Neural cell (in vitro differentiated cells): Measurements from ENCODE around the gene UBE3B. TPM values are rescaled to one million over a fixed set of nuclear protein-coding genes. Genes with fewer than 3 reads are reported as not detected.

Experiments
- H2AFZ ChIP-seq: fragments of 200-600, 300-800 bp; sonication (generic), shearing (Covaris generic); 2 replicates; pipeline ENCODE4 v1.6.0; 2014; ENCODE audit warnings: low read depth, mild to moderate bottlenecking, antibody characterized with exemption, low read length, moderate library complexity
- H3F3A ChIP-seq: fragments of 200-600 bp; shearing (Covaris generic); 2 replicates; pipeline ENCODE4 v1.6.1; 2016; ENCODE audit warnings: mild to moderate bottlenecking, moderate library complexity, mixed read lengths, antibody characterized with exemption, low read length; ENCODE audit not compliant: insufficient read depth, poor library complexity, severe bottlenecking
- H3K27ac ChIP-seq: fragments of 200-600, 300-800 bp; sonication (generic), shearing (Covaris generic); 2 replicates; pipeline ENCODE4 v1.5.1; 2014; ENCODE audit warnings: mild to moderate bottlenecking, low read length, moderate library complexity
- H3K27me3 ChIP-seq: fragments of 300-800, 200-600 bp; sonication (generic), shearing (Covaris generic); 2 replicates; pipeline ENCODE4 v1.6.0; 2014; ENCODE audit warnings: mild to moderate bottlenecking, low read depth, low read length, moderate library complexity; ENCODE audit not compliant: insufficient read depth
- H3K36me3 ChIP-seq: fragments of 300-800, 200-600 bp; sonication (generic), shearing (Covaris generic); 2 replicates; pipeline ENCODE4 v1.5.1; 2014; ENCODE audit warnings: mild to moderate bottlenecking, antibody characterized with exemption, low read length, moderate library complexity; ENCODE audit not compliant: insufficient read depth
- H3K4me2 ChIP-seq: fragments of 300-800, 200-600 bp; sonication (generic), shearing (Covaris generic); 2 replicates; pipeline ENCODE4 v1.6.0; 2014; ENCODE audit warnings: mild to moderate bottlenecking, low read length
- H3K4me3 ChIP-seq: fragments of 300-800, 200-600 bp; sonication (generic), shearing (Covaris generic); 2 replicates; pipeline ENCODE4 v1.5.1; 2014; ENCODE audit warnings: mild to moderate bottlenecking, low read length, moderate library complexity
- H3K79me2 ChIP-seq: fragments of 200-600 bp; shearing (Covaris generic); replicated peaks from 2 replicates; pipeline ENCODE4 v1.6.0; 2014; ENCODE audit warnings: mild to moderate bottlenecking, low read length, moderate library complexity; ENCODE audit not compliant: insufficient read depth
- H3K9ac ChIP-seq: fragments of 300-800, 200-600 bp; sonication (generic), shearing (Covaris generic); 2 replicates; pipeline ENCODE4 v1.6.1; 2016; ENCODE audit warnings: mild to moderate bottlenecking, low read length, mixed read lengths
- H3K9me2 ChIP-seq: fragments of 200-600 bp; shearing (Covaris generic); 2 replicates; pipeline ENCODE4 v1.6.1; 2016; ENCODE audit warnings: mild to moderate bottlenecking, low read length, mixed read lengths; ENCODE audit not compliant: insufficient read depth
- H3K9me3 ChIP-seq: fragments of 200-600, 300-800 bp; sonication (generic), shearing (Covaris generic); 2 replicates; pipeline ENCODE4 v1.6.1; 2016; ENCODE audit warnings: mild to moderate bottlenecking, mixed run types, low read length, moderate library complexity, mixed read lengths
- H4K20me1 ChIP-seq: fragments of 200-600 bp; shearing (Covaris generic); 2 replicates; pipeline ENCODE4 v1.6.1; 2016; ENCODE audit warnings: mild to moderate bottlenecking, mixed run types; ENCODE audit not compliant: insufficient read depth
- CTCF ChIP-seq: fragments of 450-650 bp; IDR thresholded peaks from 2 replicates; pipeline ENCODE4 v1.5.1; 2014; ENCODE audit warnings: antibody characterized with exemption, mild to moderate bottlenecking, moderate library complexity; ENCODE audit not compliant: poor library complexity, severe bottlenecking
- EP300 ChIP-seq: fragments of 450-650 bp; conservative IDR thresholded peaks from 2 replicates; pipeline ENCODE4 v1.6.1; 2014; ENCODE audit warnings: antibody characterized with exemption, mild to moderate bottlenecking, moderate library complexity; ENCODE audit not compliant: poor library complexity, severe bottlenecking
- EZH2 ChIP-seq: fragments of 200-600, 300-800 bp; shearing (Covaris generic), sonication (generic); IDR thresholded peaks from 2 replicates; pipeline ENCODE4 v1.6.1; 2014; ENCODE audit warnings: antibody characterized with exemption, low read length, borderline replicate concordance, mild to moderate bottlenecking; ENCODE audit not compliant: insufficient read depth, poor library complexity, severe bottlenecking
- MXI1 ChIP-seq: fragments of 450-650 bp; conservative IDR thresholded peaks from 2 replicates; pipeline ENCODE4 v1.6.1; 2014; ENCODE audit warnings: antibody characterized with exemption, mild to moderate bottlenecking; ENCODE audit not compliant: poor library complexity, severe bottlenecking
- POLR2AphosphoS5 ChIP-seq: IDR thresholded peaks from 2 replicates; pipeline ENCODE4 v1.6.1; 2012
- RAD21 ChIP-seq: fragments of 450-650 bp; conservative IDR thresholded peaks from 2 replicates; pipeline ENCODE4 v1.6.1; 2014; ENCODE audit warnings: antibody characterized with exemption, mild to moderate bottlenecking, moderate library complexity
- SMC3 ChIP-seq: fragments of 450-650 bp; conservative IDR thresholded peaks from 2 replicates; pipeline ENCODE4 v1.6.1; 2014; ENCODE audit warnings: antibody characterized with exemption, mild to moderate bottlenecking, moderate library complexity; ENCODE audit not compliant: poor library complexity
- TAF1 ChIP-seq: IDR thresholded peaks from 2 replicates; pipeline ENCODE4 v1.6.1; 2012; ENCODE audit warnings: low read depth
- polyA plus RNA-seq: library from polyadenylated mRNA; depleted of rRNA; stranded (reverse); fragments of >200 nt; gene quantifications from 2 replicates; pipeline ENCODE4 v1.2.3, GENCODE V29; 2014
- TF ChIP-seq, protein P1 (sequence below): IDR thresholded peaks from 2 replicates; pipeline ENCODE4 v1.6.1; 2012; ENCODE audit warnings: borderline replicate concordance

The UBE3B gene
- polyA plus RNA-seq, 1 donor from 2014 or later: 21.7 TPM

GRCh38 chr12:109554761-109555160, 77.3 kb downstream of the UBE3B start:
- Histone ChIP-seq H3K9me3 (no peaks in the 10 kb centered on the region), H3K27ac (no peak overlapping the region), H3K4me2 (no peak overlapping the region), H3K27me3 (no peaks in the 10 kb centered on the region), H4K20me1 (no peaks in the 10 kb centered on the region), H3K4me3 (no peak overlapping the region), H2AFZ (no peak overlapping the region), H3K79me2 (no peaks in the 10 kb centered on the region), H3F3A (no peaks in the 10 kb centered on the region), H3K36me3 (no peaks in the 10 kb centered on the region), H3K9me2 (no peaks in the 10 kb centered on the region), H3K9ac (no peak overlapping the region)
- TF ChIP-seq EZH2 (no peak), SMC3 (no peak), RAD21 (no peak), MXI1 (no peak), TAF1 (no peak), EP300 (no peak), CTCF (no peak), POLR2AphosphoS5 (no peak)
- TF ChIP-seq, protein P1, sequence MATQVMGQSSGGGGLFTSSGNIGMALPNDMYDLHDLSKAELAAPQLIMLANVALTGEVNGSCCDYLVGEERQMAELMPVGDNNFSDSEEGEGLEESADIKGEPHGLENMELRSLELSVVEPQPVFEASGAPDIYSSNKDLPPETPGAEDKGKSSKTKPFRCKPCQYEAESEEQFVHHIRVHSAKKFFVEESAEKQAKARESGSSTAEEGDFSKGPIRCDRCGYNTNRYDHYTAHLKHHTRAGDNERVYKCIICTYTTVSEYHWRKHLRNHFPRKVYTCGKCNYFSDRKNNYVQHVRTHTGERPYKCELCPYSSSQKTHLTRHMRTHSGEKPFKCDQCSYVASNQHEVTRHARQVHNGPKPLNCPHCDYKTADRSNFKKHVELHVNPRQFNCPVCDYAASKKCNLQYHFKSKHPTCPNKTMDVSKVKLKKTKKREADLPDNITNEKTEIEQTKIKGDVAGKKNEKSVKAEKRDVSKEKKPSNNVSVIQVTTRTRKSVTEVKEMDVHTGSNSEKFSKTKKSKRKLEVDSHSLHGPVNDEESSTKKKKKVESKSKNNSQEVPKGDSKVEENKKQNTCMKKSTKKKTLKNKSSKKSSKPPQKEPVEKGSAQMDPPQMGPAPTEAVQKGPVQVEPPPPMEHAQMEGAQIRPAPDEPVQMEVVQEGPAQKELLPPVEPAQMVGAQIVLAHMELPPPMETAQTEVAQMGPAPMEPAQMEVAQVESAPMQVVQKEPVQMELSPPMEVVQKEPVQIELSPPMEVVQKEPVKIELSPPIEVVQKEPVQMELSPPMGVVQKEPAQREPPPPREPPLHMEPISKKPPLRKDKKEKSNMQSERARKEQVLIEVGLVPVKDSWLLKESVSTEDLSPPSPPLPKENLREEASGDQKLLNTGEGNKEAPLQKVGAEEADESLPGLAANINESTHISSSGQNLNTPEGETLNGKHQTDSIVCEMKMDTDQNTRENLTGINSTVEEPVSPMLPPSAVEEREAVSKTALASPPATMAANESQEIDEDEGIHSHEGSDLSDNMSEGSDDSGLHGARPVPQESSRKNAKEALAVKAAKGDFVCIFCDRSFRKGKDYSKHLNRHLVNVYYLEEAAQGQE: no peak

GRCh38 chr12:109555431-109556315, 78.2 kb downstream of the UBE3B start:
- H3K9me2 ChIP-seq: no peaks in the 10 kb centered on the region
- no peak for TF ChIP-seq RAD21
- TF ChIP-seq EP300: no peak
- no peak for TF ChIP-seq SMC3
- no peak for TF ChIP-seq CTCF
- TF ChIP-seq, protein P1: no peak
- no peak for TF ChIP-seq MXI1
- TF ChIP-seq POLR2AphosphoS5: no peak
- no peak for TF ChIP-seq EZH2
- no peak for TF ChIP-seq TAF1
- no peak overlapping the region for H3K27ac ChIP-seq
- H3K79me2 ChIP-seq: no peaks in the 10 kb centered on the region
- H3K9ac ChIP-seq: no peak overlapping the region
- H3K9me3 ChIP-seq: no peaks in the 10 kb centered on the region
- H3K4me2 ChIP-seq: no peak overlapping the region
- no peaks in the 10 kb centered on the region for H3K27me3 ChIP-seq
- no peak overlapping the region for H3K4me3 ChIP-seq
- H3K36me3 ChIP-seq: no peaks in the 10 kb centered on the region
- no peaks in the 10 kb centered on the region for H4K20me1 ChIP-seq
- H2AFZ ChIP-seq: no peak overlapping the region
- no peaks in the 10 kb centered on the region for H3F3A ChIP-seq
